Heart left ventricle (tissue), 13 donors: ENCODE data around the gene MAPT.

Experiments
- POLR2A ChIP-seq, 2 donors: fragments of 450-650 bp; IDR thresholded peaks; one replicate each; pipeline ENCODE4 v1.6.1; 2017; ENCODE audit warnings: antibody characterized with exemption in 2 of 2, mild to moderate bottlenecking in 2 of 2, moderate library complexity in 2 of 2
- TF ChIP-seq, protein P1 (sequence below), 12 donors: fragments of 200-600 bp; sonication (generic) in 4 of 12; IDR thresholded peaks; one replicate each; pipeline versions ENCODE4 v1.5.0 to v1.8.0; 2018 to 2022; ENCODE audit warnings: antibody characterized with exemption in 12 of 12, mild to moderate bottlenecking in 5 of 12
- donor health status: ischemic (EF 13 %, LVEDD 7.1; RV severe dilation, severe dysfunction).
- donor health status: DM: no; HTN: yes; CAD: no.
- donor health status: DM: no; HTN: no; CAD: no.
- donor health status: ischemic (EF 25% LVEDD 6.9; RV normal size, moderate dysfunction).
- donor health status: ischemic (EF 25% LVEDD 5.7; RV mildly dilated, moderate dysfunction).
- donor health status: ischemic (EF 35%, LVEDD 5.7; RV mildly dilated, moderate dysfunction).
- donor health status: nonischemic (EF 11% LVEDD 7.7; RV severe dilation, severe dysfunction).
- donor health status: DM: yes; HTN: yes; CAD: no.
- donor health status: PGD.
- donor health status: ischemic (EF 29% LVEDD 5.4; RV normal size, mild dysfunction).
- donor health status: nonischemic (EF 23%, LVEDD 6.1; RV moderate dilation, normal function).

DNA sequence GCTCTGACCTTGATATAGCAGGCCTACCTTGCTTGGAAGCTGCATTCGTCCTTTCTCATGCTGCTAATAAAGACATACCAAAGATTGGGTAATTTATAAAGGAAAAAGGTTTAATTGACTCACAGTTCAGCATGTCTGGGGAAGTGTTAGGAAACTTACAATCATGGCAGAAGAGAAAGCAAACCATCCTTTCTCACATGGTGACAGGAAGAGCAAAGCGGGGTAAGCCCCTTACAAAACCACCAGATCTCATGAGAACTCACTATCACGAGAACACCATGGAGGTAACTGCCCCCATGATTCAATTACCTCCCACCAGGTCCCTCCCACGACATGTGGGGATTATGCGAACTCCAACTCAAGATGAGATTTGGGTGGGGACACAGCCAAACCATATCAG, 6.0 kb upstream of the MAPT start:
- TF ChIP-seq POLR2A (IDR thresholded peaks at IDR 0.05), result no peak
- TF ChIP-seq, protein P1, sequence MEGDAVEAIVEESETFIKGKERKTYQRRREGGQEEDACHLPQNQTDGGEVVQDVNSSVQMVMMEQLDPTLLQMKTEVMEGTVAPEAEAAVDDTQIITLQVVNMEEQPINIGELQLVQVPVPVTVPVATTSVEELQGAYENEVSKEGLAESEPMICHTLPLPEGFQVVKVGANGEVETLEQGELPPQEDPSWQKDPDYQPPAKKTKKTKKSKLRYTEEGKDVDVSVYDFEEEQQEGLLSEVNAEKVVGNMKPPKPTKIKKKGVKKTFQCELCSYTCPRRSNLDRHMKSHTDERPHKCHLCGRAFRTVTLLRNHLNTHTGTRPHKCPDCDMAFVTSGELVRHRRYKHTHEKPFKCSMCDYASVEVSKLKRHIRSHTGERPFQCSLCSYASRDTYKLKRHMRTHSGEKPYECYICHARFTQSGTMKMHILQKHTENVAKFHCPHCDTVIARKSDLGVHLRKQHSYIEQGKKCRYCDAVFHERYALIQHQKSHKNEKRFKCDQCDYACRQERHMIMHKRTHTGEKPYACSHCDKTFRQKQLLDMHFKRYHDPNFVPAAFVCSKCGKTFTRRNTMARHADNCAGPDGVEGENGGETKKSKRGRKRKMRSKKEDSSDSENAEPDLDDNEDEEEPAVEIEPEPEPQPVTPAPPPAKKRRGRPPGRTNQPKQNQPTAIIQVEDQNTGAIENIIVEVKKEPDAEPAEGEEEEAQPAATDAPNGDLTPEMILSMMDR (IDR thresholded peaks at IDR 0.05), result no peak
